B cell (primary cell): ENCODE measurements around the gene NAA80.

ENCODE experiments used
- EZH2 ChIP-seq: IDR thresholded peaks from 2 replicates; pipeline ENCODE4 v1.6.1; 2012; ENCODE audit warnings: borderline replicate concordance, low read depth, mild to moderate bottlenecking, moderate library complexity, low read length; ENCODE audit not compliant: insufficient read depth, poor library complexity, severe bottlenecking
- TF ChIP-seq, protein P1 (sequence below): fragments of 200-600 bp; IDR thresholded peaks from one replicate; pipeline ENCODE4 v1.8.0; 2022; ENCODE audit warnings: antibody characterized with exemption, mild to moderate bottlenecking

GRCh38 chr3:50317300-50317699, 18.1 kb upstream of the NAA80 start:
- TF ChIP-seq, protein P1, sequence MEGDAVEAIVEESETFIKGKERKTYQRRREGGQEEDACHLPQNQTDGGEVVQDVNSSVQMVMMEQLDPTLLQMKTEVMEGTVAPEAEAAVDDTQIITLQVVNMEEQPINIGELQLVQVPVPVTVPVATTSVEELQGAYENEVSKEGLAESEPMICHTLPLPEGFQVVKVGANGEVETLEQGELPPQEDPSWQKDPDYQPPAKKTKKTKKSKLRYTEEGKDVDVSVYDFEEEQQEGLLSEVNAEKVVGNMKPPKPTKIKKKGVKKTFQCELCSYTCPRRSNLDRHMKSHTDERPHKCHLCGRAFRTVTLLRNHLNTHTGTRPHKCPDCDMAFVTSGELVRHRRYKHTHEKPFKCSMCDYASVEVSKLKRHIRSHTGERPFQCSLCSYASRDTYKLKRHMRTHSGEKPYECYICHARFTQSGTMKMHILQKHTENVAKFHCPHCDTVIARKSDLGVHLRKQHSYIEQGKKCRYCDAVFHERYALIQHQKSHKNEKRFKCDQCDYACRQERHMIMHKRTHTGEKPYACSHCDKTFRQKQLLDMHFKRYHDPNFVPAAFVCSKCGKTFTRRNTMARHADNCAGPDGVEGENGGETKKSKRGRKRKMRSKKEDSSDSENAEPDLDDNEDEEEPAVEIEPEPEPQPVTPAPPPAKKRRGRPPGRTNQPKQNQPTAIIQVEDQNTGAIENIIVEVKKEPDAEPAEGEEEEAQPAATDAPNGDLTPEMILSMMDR = no peak
- no peak for TF ChIP-seq EZH2
